HuH-7 (cell line): ENCODE results near the gene KHSRP.
"Not testable (repeated sequence)": the region's sequence is repeated elsewhere in the genome, so short reads cannot be mapped to it uniquely, and the experiment has no call there.

Experiments
- DNase-seq: peaks from one replicate; pipeline ENCODE4 v3.0.0; 2011; ENCODE audit warnings: low spot score

Gene KHSRP

DNA sequence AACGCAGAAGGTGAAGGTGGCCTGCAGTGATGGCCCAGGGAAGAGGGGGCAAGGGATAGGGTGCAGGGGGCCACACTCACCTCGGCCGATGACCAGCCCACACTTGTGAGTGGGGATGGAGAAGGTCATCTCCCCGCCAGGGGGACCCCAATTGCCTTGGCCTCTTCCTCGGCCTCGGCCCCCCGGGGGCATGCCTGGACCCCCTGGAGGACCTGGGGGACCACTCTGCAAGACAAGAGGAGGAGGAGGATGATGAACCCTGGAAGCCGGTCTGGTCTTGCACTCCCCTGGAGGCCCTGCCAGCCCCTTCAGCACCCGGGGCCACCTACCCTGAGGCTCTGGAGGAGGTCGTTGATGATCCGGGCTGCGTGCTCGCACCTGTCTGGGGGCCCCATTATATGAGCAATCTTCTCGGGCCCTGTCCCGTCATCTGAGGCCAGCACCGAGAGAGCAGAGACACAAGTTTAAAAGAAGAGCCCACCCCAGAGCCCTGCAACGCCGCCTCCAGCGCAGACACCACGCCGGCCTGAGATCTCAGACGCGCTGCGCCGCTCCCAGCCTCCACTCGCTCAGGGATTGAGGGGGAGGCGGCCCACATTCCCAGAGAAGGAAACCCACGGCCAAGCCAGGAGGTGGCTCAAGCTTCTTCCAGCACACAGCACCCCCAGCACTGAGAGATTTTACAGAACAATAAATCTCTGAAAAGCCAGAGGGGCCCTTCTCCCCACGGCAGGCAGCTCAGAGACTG lies 7.8 kb downstream of the KHSRP start:
- DNase-seq, result no peak

DNA sequence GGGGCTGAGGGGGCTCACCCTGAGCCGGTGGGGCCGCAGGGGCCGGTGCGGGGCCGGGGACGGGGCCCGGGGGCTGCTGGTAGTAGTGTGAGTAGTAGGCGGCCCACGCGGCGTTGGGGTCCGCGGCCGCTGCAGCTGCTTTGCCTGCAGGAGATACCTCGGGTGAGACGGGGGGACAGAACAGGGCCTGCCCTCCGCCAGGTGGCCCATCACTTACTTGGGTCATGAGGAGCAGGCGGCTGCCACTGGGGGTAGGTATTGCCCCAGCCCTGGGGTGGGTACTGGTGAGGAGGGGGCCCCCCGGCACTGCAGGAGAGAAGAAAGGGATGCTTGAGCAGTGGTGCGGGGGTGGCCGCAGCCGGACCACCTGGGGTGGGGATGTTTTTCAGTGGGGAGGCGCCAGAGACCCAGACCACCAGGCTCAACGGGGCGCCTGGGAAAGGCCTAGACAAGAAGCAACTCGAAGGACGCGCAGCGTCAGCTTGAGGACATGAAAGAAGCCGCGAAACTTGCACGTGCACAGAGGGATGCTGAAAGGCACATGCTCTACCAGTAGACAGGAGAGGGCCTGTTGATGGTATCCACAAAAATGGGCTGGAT lies 8.9 kb downstream of the KHSRP start:
- no peak for DNase-seq

DNA sequence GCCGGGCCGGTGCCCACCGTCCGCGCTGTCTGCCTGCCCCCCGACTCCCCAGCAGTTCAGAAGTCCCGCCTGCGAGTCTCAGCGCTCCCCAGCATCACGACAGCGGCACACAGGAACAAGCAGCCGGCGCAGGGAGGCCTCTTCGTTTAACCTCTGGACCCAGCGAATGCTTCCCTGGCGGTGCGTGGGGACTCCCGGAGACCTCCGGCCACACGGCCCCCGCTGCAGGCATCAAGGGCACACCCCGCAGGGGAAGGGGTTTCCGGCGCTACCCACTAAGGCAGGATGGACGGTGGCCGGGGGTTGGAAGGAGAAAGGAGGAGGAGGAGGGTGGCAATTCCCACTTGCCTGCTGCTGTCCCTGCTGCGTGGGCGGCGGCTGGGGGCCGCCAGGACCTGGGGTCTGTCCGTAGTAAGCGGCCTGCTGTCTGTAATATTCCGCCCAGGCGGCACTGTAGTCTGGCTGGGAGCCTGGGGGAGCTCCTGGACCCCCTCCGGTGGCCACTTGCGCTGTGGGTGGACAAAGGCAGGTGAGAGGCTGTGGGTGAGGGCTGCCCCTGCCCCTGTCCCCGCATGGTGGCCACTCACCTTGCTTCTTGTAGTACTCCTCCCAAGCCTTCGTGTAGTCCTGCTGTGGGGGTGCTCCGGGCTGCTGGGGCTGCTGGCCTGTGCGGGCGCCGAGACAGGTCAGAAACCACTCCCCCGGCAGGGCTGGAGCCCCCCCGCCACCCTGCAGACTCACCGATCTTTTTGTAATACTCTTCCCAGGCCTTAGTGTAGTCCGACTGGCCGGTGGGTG lies 9.6 kb downstream of the KHSRP start:
- no peak for DNase-seq

DNA sequence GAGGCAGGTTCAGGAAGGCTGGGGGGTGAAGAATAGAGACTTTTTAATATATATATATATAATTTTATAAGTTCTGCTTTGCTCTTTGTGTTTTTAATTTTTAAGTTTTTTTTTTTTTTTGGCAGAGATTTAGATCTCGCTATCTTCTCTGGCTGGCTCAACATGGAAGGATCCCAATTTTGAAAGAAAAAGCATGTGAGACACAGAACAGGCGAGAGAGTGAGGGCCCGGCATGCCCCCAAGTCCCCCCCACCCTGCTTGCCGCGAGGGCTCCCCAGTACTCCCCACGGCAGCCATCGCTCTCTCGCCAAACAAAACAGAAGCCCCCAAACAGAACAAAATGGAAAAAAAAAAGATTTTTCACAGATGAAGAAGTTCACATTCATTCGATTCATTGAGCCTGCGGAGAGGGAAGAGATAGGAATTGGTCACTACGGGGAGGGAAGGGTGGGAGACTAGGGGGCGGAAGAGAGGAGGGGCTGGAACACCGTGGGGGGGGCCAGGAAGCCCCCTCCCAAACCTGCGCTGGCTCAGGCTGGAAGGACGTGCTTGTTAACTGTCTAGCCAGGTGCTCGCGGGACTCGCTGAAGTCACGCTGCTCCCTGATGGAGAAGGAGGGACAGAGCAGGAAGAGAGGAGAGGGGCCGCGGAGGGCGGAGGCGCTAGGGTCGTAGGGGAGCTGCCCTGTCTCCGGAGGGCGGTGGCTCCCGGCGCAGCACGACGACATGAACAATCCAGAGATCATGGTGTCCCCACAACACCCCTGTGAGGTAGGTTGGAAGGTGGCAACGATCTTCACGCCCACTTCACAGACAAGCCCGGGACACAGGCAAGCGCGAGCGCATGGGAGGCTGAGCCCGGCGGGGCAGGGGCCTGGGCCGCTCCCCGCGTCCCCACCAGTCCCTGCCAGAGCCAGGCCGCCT lies 10.6 kb downstream of the KHSRP start:
- DNase-seq, result no peak

DNA sequence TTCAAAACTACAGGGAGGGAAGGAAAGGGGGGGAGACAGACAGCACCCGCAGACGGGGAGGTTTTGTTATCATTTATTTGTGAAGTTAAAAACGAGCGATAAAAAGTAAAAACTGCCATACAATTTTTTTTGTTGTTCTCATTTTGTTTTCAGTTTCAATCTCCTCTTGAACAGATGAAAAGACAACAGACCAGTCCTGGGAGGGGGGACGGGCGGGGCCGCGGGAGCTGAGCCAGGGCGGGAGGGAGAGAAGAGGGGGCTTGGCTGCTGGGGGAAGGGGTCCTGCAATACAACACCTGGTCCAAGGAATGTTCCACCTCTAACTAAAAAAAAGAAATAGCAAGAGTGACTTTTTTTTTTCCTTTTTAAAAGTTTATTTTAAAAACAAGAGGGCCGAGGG lies 11.3 kb downstream of the KHSRP start:
- DNase-seq, result no peak

DNA sequence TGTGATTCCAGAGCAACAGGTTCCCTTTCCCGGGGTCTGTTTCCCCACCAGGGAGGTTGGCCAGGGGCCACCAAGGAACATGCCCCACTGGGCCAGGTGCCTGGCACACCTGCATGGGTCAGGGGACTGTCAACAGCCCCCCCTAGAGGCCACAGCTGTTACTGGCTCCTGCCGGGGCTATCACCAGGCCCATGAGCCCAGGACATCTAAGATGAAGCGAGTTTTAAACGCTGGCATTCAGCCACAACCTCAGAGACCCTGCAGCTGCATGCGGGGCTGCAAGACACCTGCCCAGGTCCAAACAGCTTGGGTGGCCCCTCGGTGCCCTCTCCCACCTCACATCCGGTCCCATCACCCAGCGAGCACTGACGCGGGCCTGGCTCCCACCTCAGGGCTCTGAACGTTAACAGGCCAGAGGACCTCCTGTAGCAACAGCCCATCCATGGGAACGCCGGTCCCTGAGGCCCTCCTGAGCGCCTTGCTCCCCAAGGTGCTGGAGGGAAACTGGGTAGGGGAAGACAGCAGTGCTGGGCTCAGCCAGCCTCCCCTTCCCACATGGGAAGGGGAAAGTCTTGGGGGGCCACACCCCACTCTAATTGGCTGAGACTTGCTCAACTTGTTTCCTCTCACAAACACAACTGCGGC lies 12.0 kb downstream of the KHSRP start:
- peak; percentile 73 for DNase-seq

DNA sequence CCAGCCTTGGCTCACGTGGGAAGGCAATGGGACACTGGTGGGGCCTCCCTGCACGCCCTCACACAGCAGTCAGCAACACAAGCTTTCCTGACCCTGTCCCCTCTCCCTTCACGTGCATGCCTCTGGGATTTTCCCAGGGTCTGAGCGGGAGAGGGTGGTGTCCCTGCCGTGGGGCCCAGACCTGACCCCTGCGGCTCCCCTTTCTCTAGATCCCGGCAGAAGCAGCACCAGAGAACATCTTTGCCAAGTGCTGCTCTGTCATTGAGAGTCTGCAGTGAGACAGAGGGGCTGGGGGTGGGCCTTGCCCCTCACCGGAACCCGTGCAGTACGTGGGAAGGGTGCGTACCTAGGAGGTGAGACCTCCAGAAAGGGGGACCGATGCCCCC lies 12.6 kb downstream of the KHSRP start:
- DNase-seq, result no peak

DNA sequence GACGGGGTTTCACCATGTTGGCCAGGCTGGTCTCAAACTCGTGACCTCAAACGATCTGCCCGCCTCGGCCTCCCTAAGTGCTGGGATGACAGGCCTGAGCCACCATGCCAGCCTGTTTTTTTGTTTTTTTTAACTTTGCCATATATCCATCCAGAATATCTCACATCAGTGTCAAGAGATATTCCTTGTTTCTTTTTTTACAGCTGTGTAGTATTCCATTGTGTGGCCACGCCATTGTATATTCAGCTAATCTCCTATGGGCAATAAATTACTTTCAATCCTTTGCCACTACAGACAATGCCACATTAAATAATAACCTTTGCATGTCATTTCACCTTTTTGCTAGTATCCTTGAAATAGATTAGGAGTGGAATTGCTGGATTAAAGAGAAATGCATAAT lies 15.3 kb downstream of the KHSRP start:
- no peak for DNase-seq

DNA sequence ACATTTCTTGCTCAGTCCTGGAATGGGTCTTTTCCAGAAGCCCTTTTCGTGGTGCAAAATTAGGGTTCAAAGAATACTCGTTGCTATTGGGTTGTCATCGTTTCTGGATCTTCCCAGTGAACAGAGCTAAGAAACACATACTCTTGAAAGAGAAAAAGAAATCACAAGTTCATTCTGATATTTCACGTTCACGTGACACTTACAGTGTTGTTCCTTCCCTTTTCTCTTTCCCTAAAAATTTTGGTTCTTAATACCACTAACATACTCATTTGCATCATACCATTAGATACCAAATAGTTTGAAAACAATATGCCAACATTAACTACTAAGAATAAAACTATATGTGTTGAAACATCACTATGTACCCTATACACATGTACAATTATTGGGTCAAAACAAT lies 18.2 kb downstream of the KHSRP start:
- DNase-seq, result no peak

DNA sequence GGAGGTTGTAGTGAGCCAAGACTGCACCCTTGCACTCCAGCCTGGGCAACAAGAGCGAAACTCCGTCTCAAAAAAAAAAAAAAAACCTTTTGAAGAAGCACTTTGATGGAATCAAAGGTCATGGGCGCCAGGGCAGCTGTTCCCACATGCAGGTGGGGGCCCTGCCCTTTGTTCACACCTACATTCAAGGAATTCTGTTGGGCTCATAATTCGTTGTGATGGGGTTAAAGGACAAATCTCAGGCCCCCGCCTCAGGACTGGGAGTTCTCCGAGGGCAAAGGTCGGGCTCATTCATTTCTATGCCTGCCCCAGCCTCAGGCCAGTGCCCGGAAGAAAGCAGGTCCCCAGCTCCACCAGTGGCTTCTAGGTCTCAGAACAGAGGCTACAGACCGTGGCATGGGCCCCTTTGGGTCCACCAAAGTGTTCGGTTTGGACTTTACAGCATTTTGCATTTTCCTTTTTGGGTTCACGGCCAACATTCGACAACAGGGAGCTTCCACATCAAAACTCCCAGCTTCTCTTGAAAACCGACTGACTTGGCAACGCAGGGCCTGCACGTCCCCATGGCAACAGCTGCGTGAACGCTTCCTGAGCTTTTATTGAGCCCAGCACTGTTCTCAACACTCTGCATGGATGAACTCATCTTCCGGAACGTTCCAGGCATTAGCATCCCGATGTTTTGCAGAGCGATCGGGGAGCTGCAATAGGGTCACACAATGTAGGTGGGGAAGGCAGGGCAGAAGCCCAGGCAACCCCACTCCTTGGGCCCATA lies 21.6 kb downstream of the KHSRP start:
- peak; percentile 56 for DNase-seq

DNA sequence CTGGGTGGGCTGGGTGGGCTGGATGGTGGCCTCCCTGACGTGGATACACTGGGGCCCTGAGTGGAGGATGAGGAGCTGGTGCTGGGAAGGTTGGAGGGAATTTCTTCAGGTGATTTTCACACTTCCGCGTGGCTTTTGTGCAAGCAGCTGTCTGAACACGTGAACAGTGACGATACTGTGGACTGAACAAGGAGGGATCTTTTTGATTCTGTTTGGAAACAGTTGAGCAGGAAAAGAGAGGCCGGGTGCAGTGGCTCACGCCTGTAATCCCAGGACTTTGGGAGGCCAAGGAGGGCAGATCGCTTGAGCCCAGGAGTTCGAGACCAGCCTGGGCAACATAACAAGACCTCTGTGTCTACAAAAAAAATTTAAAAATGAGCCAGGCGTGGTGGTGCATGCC lies 22.6 kb downstream of the KHSRP start:
- no peak for DNase-seq

DNA sequence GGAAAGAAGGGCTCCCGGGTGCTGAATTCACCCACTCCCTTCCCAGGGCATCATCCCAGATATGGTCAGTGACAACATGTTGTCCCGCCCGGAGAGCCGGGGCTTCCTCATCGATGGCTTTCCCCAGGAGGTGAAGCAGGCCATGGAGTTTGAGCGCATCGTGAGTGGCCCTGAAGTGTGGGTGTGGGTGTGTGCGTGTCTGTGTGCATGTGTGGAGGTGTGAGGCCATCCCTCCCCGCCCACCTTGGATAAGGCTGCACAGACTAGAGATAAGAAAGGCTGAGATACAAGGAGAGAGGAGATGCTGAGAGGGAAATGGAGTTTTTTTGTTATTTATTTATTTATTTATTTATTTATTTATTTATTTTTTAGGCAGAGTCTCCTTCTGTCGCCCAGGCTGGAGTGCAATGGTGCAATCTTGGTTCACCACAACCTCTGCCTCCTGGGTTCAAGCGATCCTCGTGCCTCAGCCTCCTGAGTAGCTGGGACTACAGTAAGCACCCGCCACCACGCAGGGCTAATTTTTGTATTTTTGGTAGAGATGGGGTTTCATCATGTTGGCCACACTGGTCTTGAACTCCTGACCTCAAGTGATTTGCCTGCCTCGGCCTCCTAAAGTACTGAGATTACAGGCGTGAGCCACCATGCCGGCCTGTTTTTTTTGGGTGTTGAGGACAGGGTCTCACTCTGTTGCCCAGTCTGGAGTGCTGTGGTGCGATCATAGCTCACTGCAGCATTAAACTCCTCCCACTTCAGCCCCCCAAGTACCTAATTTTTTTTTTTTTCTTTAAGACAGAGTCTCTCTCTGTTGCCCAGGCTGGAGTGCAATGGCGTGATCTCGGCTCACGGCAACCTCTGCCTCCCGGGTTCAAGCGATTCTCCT lies 24.3 kb downstream of the KHSRP start:
- not testable (repeated sequence) for DNase-seq

DNA sequence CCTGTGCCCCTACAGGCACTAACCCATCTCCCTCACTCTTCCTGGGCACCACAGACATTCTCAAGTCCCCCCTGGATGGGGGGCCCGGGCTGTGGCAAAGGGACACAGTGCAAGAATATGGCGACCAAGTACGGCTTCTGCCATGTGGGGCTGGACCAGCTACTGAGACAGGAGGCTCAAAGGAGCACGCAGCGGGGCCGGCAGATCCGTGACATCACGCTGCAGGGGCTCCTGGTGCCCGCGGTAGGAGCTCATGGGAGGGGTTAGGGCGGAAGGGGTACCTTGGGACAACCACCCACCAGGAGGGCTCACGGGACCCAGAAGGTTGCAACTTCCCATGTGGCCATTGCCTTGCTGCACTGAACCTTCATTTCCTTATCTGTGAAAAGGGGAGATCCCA lies 28.3 kb downstream of the KHSRP start:
- DNase-seq, result no peak

DNA sequence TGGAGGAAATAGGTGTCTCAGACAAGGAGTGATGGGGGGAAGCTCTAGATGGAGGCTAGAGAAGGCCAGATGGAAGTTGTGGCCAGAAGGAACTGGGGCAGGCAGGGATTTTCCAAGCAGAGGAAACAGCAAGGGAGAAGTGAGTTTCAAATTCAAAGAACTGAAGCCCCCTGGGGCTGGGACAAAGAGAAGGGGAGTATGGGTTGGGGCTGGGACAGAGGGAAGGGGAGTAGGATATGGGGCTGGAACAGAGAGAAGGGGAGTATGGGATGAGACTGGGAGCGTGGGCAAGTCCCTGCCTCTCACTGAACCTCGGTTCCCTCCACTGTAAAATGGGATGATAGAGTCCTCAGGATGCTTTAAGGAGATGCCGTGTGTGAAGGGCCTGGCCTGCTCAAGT lies 29.8 kb downstream of the KHSRP start:
- DNase-seq, result no peak

DNA sequence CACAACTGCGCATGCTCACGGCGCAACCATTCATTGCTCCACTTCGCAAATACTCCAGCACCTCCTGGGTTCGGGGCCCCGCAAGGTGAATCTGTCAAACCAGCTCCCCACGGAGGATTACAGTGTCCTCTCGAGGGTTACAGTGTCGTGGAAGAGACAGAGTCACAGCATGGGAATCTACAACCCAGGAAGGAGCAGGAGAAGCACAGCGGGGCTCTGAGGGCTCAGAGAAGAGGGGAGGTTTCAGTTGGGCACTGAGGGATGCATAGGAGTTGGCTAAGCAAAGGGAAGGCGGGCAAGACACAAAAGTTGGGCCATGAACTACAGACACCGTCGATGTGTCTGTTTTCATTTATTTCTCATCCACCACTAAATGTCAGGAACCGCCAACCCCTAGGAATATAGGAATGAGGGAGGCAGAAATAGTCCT lies 30.6 kb downstream of the KHSRP start:
- DNase-seq, result no peak

DNA sequence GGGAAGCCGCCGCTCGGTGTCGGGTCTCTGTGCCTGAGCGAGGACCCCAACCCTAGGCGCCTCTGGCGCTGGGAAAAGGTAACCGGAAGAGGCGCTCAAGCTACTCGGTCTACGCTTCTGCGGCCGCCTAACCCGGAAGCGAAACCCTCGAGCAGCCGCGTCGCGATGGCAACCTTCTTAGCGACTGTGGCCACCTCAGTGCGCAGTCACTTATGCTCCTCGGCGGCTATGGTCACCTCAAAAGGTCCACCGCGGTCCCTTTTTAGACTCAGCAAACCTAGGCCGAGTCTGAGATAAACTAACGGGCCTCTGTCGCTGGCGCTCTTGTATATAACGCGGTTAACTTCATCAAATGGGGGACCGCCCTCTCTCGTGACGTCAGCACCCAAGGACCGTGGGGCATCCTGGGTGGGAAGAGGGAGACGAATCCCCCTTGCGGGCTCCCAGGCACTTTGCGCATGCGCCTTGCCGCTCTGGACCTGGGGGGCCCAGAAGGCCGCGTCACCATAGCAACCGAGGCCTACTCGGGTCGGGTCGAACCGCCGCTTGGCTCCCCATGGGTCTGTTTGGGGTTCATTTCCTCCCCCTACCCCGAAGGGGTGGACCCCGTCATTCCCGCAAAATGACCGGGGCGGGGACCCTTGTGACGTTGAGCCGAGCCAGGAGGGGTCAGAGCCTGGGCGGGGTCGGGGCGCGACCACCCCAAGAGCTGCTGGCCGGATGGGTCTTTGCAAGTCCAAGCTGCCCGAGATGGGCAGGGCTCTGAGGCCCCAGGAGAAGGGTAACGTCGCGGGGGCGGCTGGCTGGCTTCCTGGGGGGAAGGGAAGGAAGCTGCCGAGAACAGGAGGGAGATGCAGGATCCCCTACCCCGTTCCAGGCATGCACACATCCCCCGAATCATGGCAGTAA lies 31.3 kb downstream of the KHSRP start, which contains the start of gene GTF2F1:
TSS of gene GTF2F1 (minus strand) at position 91 of the 909 bp plus-strand sequence. CDS start 169 bp downstream, outside the sequence.
- peak; percentile 93 for DNase-seq

DNA sequence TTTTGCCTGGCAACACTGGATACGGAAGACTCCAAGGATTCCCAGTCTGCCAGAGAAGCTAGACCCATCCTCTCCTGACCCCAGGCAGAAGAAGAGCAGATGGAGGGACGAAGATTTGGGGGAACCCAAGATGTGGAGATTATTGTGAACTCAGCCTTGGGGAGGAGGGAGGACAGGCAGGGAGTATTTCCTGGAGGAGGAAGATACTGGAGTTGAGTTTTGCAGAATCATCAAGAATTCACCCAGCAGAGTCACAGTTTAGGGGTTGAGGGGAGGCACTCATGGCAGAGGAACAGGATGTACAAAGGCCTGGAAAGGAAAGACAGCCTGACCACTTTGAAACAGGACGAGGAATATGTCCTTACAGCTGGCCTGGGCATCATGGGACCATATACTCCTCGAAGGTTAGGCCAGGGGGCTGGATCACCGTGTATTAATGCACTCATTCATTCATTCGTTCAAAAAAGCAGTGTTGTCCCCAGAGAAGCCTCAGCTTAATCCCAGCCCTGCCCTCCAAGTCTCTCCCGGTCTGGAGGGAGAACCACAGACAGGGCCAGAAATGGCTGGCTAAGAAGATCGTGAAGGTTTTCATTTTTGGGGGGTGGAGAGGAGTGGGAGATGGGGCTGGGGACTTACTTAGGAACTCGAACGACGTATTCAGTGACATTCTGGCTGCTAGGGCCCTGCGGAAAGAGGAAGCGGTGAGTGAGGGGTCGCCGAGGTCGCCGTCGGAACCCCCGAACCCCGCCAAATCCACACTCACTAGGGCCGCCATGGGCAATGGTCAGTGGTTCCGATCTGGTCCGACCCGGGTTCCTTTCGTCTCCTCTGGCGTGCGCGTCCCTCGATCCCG lies 32.2 kb downstream of the KHSRP start:
- no peak for DNase-seq

DNA sequence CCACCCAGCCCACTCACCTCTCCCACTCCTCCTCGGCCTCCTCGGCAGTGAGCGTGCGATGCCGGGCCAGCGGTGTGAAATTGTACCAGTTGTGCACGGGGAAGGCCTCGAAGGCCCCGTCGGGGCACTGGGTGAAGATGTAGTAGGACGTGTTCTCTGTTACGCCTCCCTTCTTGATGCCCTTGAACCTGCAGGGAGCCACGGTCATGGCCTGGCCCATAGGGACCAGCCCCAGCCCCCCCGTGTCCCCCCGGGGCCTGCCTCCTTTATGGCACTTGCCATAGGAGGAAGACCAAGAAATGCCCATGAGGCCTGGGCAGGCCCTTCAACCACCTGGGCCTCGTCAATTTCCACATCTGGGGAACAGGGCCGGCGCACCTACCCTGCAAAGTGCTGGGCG lies 37.2 kb downstream of the KHSRP start:
- no peak for DNase-seq
